A673 (cell line): Measurements from ENCODE around the gene OR2A5. TPM values are rescaled to one million over a fixed set of nuclear protein-coding genes. Genes with fewer than 3 reads are reported as not detected.

Source experiments
- BruUV-seq: library from RNA; stranded (reverse); fragments of 400-500 nt; replicated peaks from 2 replicates; lab custom pipeline; 2021; lab: Mats Ljungman, UMichigan
- CTCF ChIA-PET: fragments of 300-600 bp; sonication (Branson Sonifier 250); formaldehyde crosslinking; loops from one replicate; lab custom pipeline; 2022; ENCODE audit warnings: antibody characterized with exemption; lab: Charles Lee
- POLR2A ChIA-PET: fragments of 300-600 bp; sonication (Branson Sonifier 250); formaldehyde crosslinking; loops from one replicate; lab custom pipeline; 2022; ENCODE audit warnings: antibody characterized with exemption; ENCODE audit not compliant: low non-redundant PET; lab: Charles Lee
- DNase-seq: peaks from one replicate; pipeline ENCODE4 v3.0.0-alpha.2; 2015; ENCODE audit warnings: low spot score
- H3K27ac ChIP-seq: fragments of 200-600 bp; sonication (generic); 2 replicates; pipeline ENCODE4 v1.5.1; 2016; ENCODE audit warnings: mixed run types, low read depth, mild to moderate bottlenecking, mixed read lengths, antibody characterized with exemption, low read length; ENCODE audit not compliant: poor library complexity, severe bottlenecking
- H3K27me3 ChIP-seq: fragments of 200-600 bp; sonication (generic); replicated peaks from 2 replicates; pipeline ENCODE4 v1.6.1; 2017; ENCODE audit warnings: mixed run types, low read depth, mild to moderate bottlenecking, mixed read lengths, antibody characterized with exemption, low read length; ENCODE audit not compliant: insufficient read depth, poor library complexity
- H3K36me3 ChIP-seq: fragments of 200-600 bp; sonication (generic); 2 replicates; pipeline ENCODE4 v1.6.1; 2016; ENCODE audit warnings: mixed run types, mild to moderate bottlenecking, mixed read lengths, antibody characterized with exemption, low read length; ENCODE audit not compliant: insufficient read depth, poor library complexity, severe bottlenecking
- H3K4me1 ChIP-seq: fragments of 200-600 bp; sonication (generic); 2 replicates; pipeline ENCODE4 v1.6.1; 2017; ENCODE audit warnings: mixed run types, mild to moderate bottlenecking, mixed read lengths, antibody characterized with exemption, low read length; ENCODE audit not compliant: insufficient read depth, poor library complexity, severe bottlenecking
- H3K4me3 ChIP-seq: fragments of 200-600 bp; sonication (generic); 2 replicates; pipeline ENCODE4 v1.5.1; 2016; ENCODE audit warnings: low read depth, mixed run types, mild to moderate bottlenecking, mixed read lengths, low read length; ENCODE audit not compliant: poor library complexity, severe bottlenecking
- H3K9me3 ChIP-seq: fragments of 200-600 bp; sonication (generic); 2 replicates; pipeline ENCODE4 v1.6.1; 2016; ENCODE audit warnings: mixed run types, low read depth, mild to moderate bottlenecking, mixed read lengths, antibody characterized with exemption, low read length; ENCODE audit not compliant: poor library complexity, severe bottlenecking
- CTCF ChIP-seq: fragments of 300-800, 200-600 bp; sonication (generic); conservative IDR thresholded peaks from 2 replicates; pipeline ENCODE4 v1.5.1; 2017; ENCODE audit warnings: low read depth, mild to moderate bottlenecking, antibody characterized with exemption, low read length, moderate library complexity, mixed read lengths
- EZH2 ChIP-seq: fragments of 200-600 bp; sonication (generic); IDR thresholded peaks from 2 replicates; pipeline ENCODE4 v1.6.1; 2017; ENCODE audit warnings: borderline replicate concordance, low read depth, mild to moderate bottlenecking, mixed read lengths, antibody characterized with exemption, low read length; ENCODE audit not compliant: poor library complexity, severe bottlenecking
- intact Hi-C: fragments of 100-400 bp; cut with micrococcal nuclease; formaldehyde crosslinking; loops from one replicate; pipeline ENCODE4 v1.10.0; 2022; ENCODE audit not compliant: unreplicated experiment
- total RNA-seq: library from RNA; stranded (reverse); gene quantifications from 2 replicates; pipeline ENCODE4 v1.2.3, GENCODE V29; 2021

Gene OR2A5
- total RNA-seq, 1 experiment from 2014 or later = not detected

GRCh38 chr7:144026203-144026883 lies 22.4 kb upstream of the OR2A5 start:
- no peaks in the 10 kb centered on the region for H3K9me3 ChIP-seq
- POLR2A ChIA-PET = no interaction called here
- CTCF ChIA-PET = no interaction called here
- no peak for DNase-seq
- no peaks in the 10 kb centered on the region for H3K4me1 ChIP-seq
- intact Hi-C loops = no loop called here
- H3K36me3 ChIP-seq = no peaks in the 10 kb centered on the region
- BruUV-seq = no TSS peak
- TF ChIP-seq EZH2 (no peak), CTCF (no peak)
- H3K4me3 ChIP-seq = no peak overlapping the region
- H3K27ac ChIP-seq = no peak overlapping the region
- H3K27me3 ChIP-seq = no peaks in the 10 kb centered on the region

GRCh38 chr7:144027070-144027469 lies 21.7 kb upstream of the OR2A5 start:
- peak; percentile 19 for DNase-seq
- ChIA-PET POLR2A (no interaction called here), CTCF (no interaction called here)
- BruUV-seq = no TSS peak
- Histone ChIP-seq H3K4me3 (no peak overlapping the region), H3K36me3 (no peaks in the 10 kb centered on the region), H3K27ac (no peak overlapping the region), H3K27me3 (no peaks in the 10 kb centered on the region), H3K4me1 (no peaks in the 10 kb centered on the region), H3K9me3 (no peaks in the 10 kb centered on the region)
- TF ChIP-seq EZH2 = no peak
- peak; percentile 41; the same call in 1 of the 2 replicates for TF ChIP-seq CTCF
- intact Hi-C loops = no loop called here

- intact Hi-C loops = no loop called here
These were observed 20.8 kb upstream of the OR2A5 start for GRCh38 chr7:144027974-144028373.

More at GRCh38 chr7:144027974-144028373, 20.8 kb upstream of the OR2A5 start:
- Histone ChIP-seq H3K4me1 (no peaks in the 10 kb centered on the region), H3K36me3 (no peaks in the 10 kb centered on the region), H3K27ac (no peak overlapping the region), H3K9me3 (no peaks in the 10 kb centered on the region), H3K27me3 (no peaks in the 10 kb centered on the region), H3K4me3 (no peak overlapping the region)
- BruUV-seq = no TSS peak
- no peak for TF ChIP-seq CTCF
- no peak for TF ChIP-seq EZH2
- no peak for DNase-seq
- ChIA-PET POLR2A (no interaction called here), CTCF (no interaction called here)
